Iris pigment epithelial cell (primary cell): ENCODE results near the gene MAGIX.
"Not testable (repeated sequence)": the region's sequence is repeated elsewhere in the genome, so short reads cannot be mapped to it uniquely, and the experiment has no call there.

Source experiments
- DNase-seq: peaks from one replicate; pipeline ENCODE4 v3.0.0-alpha.2; 2011; ENCODE audit warnings: low read depth

The MAGIX gene

DNA sequence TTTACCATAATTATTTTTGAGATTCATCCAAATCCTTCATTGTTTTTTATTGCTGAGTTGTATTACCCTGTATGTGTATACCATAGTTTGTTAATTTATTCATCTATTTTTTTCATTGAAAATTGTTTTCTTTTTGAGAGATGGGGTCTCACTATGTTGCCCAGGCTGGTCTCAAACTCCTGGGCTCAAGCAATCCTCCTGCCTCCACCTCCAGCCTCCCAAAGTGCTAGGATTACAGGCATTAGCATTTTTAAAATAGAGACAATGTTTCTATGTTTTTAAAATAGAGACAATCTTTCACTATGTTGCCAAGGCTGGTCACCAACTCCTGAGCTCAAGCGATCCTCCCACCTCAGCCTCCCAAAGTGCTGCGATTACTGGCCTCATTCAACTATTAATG is 1.6 kb upstream of the MAGIX start:
- no peak for DNase-seq

DNA sequence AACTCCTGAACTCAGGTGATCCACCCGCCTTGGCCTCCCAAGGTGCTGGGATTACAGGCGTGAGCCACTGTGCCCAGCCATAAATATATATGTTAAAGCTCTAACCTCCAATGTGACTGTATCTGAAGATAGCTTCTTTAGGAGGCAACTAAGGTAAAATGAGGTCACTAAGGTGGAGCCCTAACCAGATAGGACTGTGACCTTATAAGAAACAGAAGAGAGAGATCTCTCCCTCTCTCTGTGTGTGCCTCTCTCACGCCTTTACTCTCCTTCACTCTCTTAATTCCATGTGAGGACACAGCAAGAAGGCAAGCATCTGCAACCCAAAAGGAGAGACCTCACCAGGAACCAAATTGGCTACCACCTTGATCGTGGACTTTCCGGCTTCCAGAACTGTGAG is 926 bp upstream of the MAGIX start:
- no peak for DNase-seq

DNA sequence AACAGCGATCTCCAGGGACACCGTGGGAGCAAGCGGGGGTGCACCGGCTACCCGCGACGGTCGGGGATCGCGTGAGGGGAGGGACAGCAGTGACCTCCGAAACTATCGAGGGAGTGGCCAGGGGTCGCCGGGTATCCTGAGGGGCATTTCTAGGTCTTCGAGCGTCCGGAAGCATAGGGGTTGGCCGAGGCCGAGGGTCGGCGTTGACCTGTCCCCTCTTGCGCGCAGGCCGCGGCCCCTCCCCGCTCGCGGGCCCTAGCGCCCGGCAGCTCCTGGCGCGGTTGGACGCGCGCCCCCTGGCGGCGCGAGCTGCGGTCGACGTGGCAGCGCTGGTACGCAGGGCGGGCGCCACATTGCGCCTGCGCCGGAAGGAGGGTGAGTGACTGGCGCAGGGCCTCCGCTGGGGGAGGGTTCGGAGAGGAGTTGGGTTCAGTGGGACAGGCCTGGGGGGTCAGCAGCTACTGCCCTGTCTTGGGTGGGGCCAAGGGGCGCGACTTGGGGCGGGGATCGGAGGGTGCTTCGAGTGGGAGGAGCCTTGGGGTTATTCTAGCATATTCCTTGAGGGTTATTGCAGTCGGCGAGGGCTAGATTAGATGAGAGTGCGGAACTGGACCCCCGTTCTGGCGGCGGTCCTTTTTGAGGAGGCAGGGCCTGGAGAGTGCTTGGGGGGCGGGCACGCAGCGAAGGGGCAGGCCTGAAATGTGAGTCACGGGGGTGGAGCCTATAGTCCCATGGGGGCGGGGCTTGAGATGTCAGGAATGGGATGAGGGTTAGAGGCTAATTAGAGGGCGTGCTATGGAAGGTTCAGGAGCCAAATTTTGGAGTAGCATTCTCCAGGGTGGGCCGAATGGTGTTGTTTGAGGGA is 1.2 kb downstream of the MAGIX start:
- peak; percentile 74 for DNase-seq

DNA sequence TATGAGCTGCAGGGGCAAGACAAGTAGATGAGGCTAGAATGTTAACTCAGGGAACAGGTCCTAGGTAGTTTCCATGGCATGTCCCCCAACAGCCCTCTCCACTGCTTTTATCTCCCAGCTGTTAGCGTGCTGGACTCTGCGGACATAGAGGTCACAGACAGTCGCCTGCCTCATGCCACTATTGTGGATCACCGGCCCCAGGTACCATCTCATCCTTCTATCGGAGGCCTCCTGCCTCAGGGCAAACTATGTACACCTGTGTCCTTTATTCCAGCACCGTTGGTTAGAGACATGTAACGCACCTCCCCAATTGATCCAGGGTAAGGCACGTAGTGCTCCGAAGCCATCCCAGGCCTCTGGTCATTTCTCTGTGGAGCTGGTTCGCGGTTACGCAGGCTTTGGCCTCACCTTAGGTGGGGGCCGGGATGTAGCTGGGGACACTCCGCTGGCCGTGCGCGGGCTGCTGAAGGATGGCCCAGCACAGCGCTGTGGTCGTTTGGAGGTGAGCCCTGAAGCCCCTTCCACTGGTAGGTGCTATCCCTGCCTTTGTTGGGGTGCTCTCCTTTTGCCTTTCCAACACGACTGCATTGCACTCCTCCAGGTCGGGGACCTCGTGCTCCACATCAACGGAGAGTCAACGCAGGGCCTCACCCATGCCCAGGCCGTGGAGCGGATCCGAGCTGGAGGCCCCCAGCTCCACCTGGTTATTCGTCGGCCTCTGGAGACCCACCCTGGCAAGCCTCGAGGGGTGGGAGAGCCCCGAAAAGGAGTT is 2.2 kb downstream of the MAGIX start:
- no peak for DNase-seq

DNA sequence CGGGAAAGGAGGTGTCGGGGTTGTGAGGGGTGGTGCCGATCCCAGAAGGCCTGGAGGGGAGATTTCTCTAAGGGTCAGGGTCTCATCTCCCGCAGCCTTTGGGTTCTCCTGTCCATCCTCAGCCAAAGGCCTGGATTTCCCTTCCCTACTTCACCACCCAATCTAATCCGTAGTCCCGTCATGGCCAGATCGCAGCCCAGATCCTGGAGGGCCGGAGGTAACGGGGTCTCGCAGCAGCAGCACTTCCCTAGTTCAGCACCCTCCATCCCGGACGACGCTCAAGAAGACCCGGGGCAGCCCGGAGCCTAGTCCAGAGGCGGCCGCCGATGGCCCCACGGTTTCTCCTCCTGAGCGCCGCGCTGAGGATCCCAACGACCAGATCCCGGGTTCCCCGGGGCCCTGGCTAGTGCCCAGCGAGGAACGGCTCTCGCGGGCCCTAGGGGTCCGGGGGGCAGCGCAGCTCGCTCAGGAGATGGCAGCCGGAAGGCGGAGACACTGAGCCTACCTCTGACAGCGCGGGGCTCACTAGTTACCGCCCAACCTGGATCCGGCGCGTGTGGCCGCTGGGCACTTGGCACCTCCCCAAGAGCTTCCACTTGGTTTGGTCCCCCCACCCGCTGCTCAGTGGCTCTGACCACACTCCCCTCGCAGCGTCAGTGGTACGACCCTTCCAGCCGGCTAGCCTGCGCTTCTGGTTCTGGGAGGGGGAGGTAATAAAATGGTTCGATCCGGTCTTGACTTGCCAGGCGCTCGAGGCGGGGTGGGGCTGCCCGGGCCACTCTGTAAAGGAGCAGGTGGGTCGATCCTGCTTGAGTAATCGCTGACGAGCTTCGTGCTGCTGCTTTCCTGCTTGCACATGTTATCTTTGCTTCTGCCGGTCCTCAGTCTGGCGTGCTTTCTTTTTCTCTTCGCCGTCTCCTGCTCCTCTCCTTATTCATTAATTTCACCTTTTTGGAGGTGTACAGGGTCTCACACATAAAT is 3.6 kb downstream of the MAGIX start:
- DNase-seq: peak; percentile 79

DNA sequence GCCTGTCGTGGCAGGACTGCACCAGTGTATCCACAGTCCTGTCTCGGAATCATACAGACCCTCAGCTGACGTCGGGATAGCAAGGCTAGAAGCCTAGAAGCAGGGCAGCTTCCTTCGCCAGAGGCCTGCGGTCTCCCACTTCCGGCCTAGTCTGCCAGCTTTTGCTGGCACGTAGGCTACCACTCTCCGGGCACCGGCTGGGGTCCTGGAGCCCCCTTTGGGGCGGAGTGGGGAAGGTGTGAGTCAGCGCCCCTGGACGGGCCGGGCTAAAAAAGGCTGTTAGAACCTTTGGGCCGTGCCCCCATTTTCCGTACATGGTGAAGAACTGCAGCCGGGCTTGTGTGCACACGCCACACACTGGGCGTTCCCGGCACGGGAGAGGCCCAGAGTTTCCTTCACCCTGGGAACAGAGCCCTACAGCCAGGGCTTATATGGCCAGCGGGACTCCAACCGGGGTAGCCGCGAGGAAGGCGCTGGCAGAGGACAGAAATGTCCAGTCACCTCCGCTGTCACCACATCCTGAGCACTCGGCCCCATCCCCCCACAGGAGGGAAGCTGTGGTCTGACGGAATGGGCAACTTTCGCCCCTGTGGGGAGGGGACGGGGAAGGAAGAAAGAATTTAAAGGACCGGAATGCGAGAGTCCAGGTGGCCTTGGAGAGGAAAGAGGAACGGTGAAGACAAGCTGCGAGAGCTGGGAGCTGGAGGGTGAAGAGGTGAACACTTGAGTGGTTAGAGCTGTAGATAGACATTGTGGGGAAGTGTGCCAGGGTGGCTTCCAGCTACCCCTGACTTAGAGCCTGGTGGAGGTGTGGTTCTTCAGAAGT is 4.6 kb downstream of the MAGIX start:
- peak; percentile 64 for DNase-seq

DNA sequence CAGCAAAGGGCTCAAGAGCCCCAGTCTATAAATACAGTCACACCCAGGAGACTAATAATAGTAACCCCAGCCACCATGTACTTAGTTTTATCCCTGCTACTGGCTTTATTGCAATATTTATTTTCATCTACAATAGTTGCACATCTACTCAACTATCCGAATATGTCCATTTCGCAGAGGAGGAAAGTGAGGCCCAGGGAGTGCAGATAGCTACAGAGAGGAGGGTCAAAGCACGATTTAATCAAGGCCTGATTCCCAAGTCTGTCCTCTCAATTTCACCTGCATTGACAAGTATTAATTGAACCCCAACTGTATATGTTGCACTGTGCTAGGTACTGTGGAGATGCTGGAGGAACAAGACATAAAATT is 5.2 kb downstream of the MAGIX start:
- no peak for DNase-seq

DNA sequence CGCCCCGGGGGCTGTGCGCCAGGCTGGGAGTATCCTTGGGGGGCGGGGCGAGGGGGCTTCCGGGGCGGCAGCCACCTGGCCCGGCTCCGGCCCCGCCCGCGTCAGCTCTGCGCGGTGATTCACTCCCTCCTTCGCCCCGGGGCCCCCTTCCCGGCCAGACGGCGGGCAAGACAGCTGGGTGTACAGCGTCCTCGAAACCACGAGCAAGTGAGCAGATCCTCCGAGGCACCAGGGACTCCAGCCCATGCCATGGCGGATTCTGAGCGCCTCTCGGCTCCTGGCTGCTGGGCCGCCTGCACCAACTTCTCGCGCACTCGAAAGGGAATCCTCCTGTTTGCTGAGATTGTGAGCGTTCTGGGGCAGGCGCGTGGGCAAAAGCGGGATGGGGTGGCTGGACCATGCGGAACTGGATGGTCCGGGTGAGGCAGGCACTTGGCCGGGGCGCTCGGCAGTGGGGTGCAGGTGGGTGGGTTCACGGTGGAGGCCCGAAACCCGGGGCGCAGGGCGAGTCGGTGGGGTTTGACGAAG is 9.3 kb downstream of the MAGIX start, which contains the start of gene PLP2:
PLP2 (plus strand) TSS at position 147 of the 528 bp plus-strand sequence; CDS start at position 250, 103 bp downstream.
- DNase-seq: peak; percentile 55

DNA sequence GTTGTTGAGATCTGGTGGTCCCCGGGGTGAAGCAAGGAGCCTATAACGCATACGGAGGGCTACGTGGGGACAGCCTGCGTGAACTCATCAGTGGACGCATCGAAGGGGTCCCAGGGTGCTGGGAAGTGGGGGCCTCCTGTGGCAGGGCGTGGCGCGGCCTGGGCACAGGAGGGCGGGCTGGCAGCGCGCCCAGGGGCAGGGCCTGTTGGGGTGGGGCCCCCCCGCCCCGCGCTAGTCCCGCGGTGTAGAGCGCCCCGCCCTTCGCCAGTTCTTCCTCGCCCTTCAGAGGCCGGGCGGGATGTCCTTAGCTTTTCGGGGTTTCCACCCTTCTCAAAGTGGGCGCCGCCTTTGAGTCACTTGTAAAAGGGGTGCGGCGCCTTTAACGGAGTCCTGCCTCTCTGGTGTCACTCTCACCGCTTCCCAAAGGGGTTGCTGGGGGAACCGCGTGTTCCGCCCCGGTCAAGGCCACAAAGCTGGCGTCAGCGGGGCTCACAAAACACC is 9.8 kb downstream of the MAGIX start:
- DNase-seq: peak; percentile 44

DNA sequence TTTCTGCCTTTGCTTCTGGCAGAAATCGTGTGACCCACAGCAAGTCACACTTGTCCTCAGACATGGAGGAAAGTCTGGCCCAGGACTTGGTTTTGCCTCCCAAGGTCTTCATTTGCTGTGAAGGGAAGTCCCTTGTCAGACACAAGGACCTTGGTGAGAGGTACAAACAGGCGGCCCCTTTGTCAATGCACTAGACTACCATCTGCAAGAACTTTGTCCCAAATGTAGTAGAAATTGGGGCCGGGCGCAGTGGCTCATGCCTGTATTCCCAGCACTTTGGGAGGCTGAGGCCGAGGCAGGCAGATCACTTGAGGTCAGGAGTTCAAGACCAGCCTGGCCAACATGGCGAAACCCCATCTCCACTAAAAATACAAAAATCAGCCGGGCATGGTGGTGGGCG is 11.0 kb downstream of the MAGIX start:
- not testable (repeated sequence) for DNase-seq

DNA sequence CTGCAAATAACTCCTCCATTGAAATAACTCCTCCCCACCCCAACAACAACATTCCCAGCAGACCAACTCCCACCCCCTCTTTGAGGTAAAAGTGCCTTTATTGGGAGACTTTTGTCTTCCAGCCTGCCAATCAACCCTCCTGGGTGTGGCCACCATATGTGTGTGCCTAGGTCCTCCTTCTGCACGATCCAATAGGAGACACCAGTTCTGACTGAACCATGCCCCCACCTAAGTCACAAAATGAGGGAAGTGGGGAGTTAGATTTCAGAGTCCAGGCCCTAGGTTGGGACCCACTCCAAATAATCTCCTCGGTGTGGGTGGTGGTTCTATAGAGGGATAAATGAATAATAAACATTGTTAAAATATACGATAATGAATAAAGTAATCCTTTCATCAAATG is 12.2 kb downstream of the MAGIX start:
- DNase-seq: no peak

DNA sequence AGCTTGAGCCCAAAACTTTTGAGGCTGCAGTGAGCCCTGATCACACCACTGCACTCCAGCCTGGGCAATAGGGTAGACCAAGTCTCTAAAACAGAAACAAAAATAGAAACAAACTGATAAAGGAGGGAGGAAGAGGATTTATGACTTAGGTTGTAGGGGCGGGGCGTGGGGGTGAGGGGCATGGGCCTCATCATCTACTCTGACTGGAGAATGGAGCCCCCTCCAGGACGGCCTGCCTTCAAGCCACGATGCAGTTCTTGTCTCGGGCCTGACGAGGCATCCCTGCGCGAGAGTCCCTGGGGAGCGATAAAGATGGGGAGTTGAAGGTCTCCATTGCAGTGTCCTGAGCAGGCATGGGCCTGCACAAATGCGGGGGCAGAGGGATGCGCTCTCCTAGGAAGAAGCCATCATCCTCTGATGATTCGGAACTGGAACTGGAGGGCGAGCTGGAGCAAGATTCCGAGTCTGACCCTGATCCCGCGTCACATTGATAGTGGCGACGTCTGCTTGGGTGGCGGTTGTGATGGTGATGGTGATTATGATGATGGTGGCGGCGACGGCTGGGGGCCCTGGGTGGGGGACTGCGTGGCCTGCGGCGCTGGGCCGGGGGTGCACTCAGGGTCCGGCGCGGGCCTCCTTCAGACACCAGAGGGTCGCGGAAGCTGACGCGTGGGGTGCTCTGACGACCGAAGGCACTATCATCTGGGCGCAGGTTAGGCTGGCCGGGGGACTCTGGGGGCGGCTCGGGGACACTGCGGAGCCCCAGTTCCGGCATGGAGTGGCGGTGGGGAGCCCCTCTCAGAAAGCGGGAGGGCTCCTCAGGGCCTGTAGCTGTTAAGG is 13.1 kb downstream of the MAGIX start:
- DNase-seq: no peak

DNA sequence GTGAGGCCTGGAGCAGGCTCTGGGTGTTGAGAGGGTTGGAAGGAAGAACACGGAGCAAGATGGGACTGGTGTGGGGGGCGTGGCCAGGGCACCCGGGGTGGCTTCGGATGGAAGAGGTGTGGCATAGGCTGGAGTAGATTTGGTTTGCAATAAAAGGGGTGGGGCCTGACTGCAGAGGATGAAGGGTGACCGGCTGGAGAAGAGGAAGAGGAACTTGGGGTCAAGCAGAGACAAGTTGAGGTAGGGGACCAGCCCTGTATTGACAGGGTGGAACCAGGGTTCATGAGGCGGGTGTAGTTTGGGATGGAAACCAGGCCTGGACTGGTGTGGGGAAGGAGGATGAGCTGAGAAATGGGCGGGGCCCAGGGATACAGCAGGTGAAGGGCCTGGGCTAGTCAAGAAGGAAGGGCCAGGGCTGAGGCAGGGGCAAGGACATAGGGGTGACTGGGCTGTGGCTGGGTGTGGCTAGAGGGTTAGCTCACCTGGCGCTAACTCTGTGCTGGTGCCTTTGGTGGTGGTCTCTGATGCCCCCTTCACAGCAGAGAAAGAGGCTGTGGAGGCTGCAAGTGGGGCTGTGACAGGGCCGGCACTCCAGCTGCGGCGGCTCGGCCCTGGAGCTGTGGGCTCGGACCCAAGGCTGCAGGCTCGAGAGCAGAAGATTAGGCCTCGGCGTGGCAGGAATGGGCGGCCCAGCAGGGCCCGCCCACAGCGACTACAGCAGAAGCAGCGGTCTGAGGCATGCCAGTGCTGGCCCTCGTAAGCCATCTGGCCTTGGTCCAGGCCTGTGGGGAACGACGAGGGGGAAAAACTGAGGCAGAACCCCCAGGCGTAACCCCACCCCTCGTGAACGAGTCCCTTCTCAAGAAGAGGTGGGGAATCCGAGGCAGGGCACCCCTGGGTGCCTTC is 14.1 kb downstream of the MAGIX start:
- DNase-seq: no peak

DNA sequence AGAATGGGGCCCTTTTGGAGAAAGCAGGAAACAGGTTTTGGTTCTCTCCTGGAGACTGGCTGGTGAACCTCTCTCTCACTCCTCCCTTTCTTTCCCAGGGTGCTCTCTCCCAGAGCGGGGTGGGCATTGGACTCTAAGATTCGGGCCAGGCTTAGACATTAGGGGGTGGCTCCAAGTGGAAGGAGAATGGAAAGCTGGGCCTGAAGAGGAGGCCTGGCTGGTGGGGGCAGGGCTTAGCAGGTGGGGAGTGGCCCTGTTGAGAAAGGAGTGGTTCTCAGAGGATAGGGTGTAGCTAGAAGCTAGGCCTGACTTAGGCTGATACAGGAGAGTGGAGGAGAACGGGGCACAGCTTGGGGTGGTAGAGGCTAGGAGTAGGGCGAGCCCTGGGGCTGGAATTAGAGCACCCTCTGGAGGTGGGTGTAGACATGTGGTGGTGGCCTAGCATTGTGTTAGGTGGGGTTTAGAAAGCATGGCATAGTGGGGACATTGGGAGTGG is 14.8 kb downstream of the MAGIX start:
- DNase-seq: no peak

DNA sequence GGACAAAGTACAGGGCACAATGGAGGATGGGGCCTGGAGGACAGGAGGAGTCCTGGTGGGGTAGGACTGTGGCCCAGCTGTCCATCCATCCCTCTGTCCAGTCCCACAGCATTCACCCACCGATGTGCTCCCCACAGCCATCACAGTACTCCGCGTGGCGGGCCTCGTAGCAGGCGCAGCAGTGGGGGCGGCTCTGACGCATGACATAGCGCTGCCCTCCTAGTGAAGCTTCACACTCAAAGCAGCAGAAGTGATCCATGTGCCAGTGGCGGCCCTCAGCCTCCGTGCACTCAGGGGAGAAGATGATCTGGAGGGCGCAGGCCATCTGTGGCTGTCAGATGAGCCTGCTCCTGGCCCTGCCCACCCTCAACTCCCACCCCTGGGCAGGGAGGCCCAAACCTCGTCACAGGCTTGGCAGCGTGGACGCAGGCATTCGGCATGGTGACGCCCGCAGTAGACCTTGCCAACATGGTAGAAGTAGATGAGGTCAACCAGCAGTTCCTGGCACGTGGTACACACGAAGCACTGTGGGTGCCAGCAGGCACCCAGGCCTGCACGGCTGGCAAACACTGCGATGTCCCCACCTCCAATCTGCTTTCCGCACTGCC is 15.4 kb downstream of the MAGIX start:
- no peak for DNase-seq

DNA sequence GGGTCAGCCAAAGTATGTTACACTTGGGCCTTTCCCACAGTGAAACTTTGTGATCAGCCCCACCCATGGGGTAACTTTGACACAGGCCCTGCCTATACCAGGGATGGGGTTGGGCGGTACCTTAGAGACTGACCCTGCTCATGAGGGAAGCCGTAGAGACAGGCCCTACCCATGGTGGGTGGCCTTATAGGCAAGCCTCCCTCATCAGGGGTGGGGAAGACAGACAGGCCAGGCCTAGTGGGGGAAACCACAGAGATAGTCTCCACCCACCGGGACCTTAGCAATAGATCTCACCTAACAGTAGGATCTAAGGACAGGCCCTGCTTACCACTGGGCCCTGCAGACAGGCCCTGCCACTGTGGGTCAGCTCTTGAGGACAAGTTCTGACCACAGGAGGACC is 16.0 kb downstream of the MAGIX start:
- no peak for DNase-seq

DNA sequence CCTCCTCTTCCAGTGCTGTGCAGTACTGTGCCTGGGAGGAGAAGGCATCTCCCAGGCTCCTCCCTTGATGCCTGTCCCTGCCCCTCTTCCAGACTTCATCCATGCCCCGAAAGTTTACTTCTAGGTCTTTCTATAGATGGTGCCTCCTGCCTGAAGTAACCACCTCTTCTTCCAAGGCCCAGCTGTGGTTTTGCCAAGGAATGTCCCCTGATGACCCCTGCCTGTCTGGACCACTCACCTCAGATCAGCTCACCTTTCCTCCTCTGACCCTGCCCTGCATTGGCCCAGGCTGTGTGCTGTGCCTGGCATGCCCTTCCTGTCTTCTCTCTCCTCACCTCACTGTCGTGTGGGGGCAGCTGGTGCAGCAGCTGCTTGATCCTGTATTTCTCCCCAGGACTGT is 16.8 kb downstream of the MAGIX start:
- DNase-seq: no peak

DNA sequence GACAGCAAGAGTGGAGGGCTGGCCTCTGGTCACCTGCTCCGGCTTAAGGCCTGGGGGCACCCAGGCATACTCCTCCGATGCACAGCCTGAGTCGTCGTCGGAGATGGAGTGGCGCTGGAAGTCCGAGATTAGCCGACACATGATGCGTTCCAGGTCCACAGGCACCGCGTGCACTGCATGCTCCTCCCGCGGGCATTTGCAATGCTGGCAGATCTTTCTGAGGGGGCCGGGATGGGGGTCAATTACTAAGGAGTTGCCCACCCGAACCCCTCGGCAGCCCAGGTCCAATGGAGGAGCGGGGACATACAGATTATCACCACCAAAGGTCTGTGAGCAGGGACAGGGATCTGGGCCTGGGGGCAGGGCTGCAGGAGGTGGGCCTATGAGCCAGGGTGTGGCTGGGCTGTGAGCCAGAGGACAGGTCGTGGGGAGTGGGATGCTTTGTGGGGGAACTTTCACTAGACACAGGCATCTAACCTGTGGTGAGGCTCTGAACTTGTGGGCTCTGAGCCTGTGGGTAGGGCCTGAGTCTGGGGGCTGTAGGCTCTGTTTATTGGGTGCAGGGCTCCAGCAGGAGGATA is 21.2 kb downstream of the MAGIX start:
- DNase-seq: no peak
